Neuron (in vitro differentiated cells): ENCODE measurements around the gene SIRPA.
"Not testable (repeated sequence)": the region's sequence is repeated elsewhere in the genome, so short reads cannot be mapped to it uniquely, and the experiment has no call there.

ENCODE experiments used
- H2AFZ ChIP-seq: one replicate; pipeline ENCODE4 v1.6.1; 2013; ENCODE audit warnings: low read depth, mild to moderate bottlenecking, inconsistent platforms, low read length, moderate library complexity
- H3K27me3 ChIP-seq: one replicate; pipeline ENCODE4 v1.6.1; 2013; ENCODE audit warnings: low read length; ENCODE audit not compliant: insufficient read depth
- H3K36me3 ChIP-seq: one replicate; pipeline ENCODE4 v1.6.1; 2013; ENCODE audit warnings: low read length; ENCODE audit not compliant: insufficient read depth
- H3K4me1 ChIP-seq: one replicate; pipeline ENCODE4 v1.6.1; 2013; ENCODE audit warnings: low read length; ENCODE audit not compliant: insufficient read depth
- H3K4me3 ChIP-seq: 2 replicates; pipeline ENCODE4 v1.5.1; 2013; ENCODE audit warnings: mild to moderate bottlenecking, low read length, moderate library complexity
- H3K9me3 ChIP-seq: one replicate; pipeline ENCODE4 v1.6.1; 2013; ENCODE audit warnings: low read length

Gene SIRPA

DNA sequence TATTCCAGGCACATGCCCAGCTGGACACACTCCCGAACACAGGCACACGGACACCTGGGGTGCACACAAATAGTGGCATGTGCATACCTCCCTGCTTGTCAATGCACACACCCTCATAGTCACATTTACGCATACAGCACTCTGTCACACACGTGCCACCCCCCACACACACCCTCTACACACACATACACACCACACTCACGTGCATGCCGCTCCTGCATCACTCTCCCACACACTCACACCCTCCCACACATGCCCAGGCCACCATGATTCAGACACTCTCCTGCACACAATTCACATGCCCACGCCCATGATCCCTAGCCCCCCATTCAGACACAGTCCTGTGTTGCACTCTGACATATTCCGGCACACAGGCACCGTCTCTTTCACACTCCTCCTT lies 13.0 kb downstream of the SIRPA start:
- no peaks in the 10 kb centered on the region for H3K9me3 ChIP-seq
- no peak overlapping the region for H2AFZ ChIP-seq
- no peak overlapping the region for H3K4me3 ChIP-seq
- no peaks in the 10 kb centered on the region for H3K36me3 ChIP-seq
- H3K4me1 ChIP-seq, result no peaks in the 10 kb centered on the region
- no peaks in the 10 kb centered on the region for H3K27me3 ChIP-seq

DNA sequence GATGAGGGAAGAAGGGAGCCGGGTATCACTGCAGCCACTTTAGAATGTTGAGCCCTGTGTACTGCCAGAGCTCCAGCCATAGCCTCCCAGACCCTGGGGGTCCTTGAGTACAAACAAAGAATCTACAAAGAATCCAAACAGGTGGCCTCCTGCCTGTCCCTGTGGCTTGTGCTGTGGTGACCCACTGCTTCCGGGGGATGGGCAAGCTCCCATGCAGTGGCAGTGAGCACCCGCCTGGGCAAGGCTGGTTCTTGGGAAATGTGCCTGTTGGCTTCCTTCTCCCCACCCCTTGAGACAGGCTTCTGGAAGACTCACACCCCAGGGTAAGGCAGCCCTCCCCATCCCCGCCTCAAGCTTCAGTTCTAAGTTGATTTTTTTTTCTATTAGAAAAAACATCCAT lies 13.9 kb downstream of the SIRPA start:
- H3K4me3 ChIP-seq, result no peak overlapping the region
- H3K9me3 ChIP-seq, result no peaks in the 10 kb centered on the region
- no peaks in the 10 kb centered on the region for H3K36me3 ChIP-seq
- no peak overlapping the region for H2AFZ ChIP-seq
- H3K4me1 ChIP-seq, result no peaks in the 10 kb centered on the region
- H3K27me3 ChIP-seq, result no peaks in the 10 kb centered on the region

GRCh38 chr20:1911536-1911935 lies 16.3 kb downstream of the SIRPA start:
- H3K36me3 ChIP-seq, result no peaks in the 10 kb centered on the region
- no peaks in the 10 kb centered on the region for H3K27me3 ChIP-seq
- H2AFZ ChIP-seq, result no peak overlapping the region
- no peaks in the 10 kb centered on the region for H3K9me3 ChIP-seq
- H3K4me1 ChIP-seq, result no peaks in the 10 kb centered on the region
- no peak overlapping the region for H3K4me3 ChIP-seq

DNA sequence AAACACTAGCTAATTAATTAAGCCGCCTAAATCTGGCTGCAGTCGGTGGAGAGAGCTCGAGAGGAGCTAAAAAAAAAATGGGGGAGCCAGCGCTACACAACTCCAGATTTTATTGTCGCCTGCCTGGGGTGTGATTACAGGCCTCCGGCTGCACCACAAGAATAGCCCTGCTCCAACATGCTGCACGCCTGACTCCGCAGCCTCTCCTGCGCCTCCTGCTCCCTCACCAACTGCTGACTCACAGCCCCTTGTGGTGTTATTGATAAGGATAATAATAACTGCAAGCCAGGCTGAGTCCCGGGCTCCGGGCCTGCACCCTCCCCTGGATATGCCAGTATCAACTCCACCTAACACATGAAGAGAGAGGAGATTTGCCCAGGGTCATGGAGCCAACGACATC lies 16.8 kb downstream of the SIRPA start:
- H3K4me3 ChIP-seq, result no peak overlapping the region
- no peaks in the 10 kb centered on the region for H3K36me3 ChIP-seq
- H3K4me1 ChIP-seq, result no peaks in the 10 kb centered on the region
- H3K9me3 ChIP-seq, result no peaks in the 10 kb centered on the region
- H3K27me3 ChIP-seq, result no peaks in the 10 kb centered on the region
- H2AFZ ChIP-seq, result no peak overlapping the region

- no peak overlapping the region for H3K4me3 ChIP-seq
- no peaks in the 10 kb centered on the region for H3K36me3 ChIP-seq
- no peaks in the 10 kb centered on the region for H3K9me3 ChIP-seq
These were observed 17.4 kb downstream of the SIRPA start for GRCh38 chr20:1912646-1913045.

DNA sequence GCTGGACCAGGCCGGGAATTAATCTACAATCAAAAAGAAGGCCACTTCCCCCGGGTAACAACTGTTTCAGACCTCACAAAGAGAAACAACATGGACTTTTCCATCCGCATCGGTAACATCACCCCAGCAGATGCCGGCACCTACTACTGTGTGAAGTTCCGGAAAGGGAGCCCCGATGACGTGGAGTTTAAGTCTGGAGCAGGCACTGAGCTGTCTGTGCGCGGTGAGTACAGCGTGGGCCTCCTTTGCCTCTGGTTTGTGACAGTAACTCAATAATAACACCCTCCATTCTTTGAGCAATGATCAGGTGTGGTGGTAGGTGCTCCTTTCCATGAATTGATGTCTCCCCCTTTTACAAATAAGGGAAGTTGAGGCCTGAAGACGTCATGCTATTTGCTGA lies 20.0 kb downstream of the SIRPA start:
- H3K9me3 ChIP-seq, H3K27me3 ChIP-seq, H3K4me1 ChIP-seq, H3K36me3 ChIP-seq, H3K4me3 ChIP-seq, H2AFZ ChIP-seq: not testable (repeated sequence)

More at GRCh38 chr20:1912646-1913045, 17.4 kb downstream of the SIRPA start:
- Histone ChIP-seq H2AFZ (no peak overlapping the region), H3K27me3 (no peaks in the 10 kb centered on the region), H3K4me1 (no peaks in the 10 kb centered on the region)

GRCh38 chr20:1915725-1916124 lies 20.5 kb downstream of the SIRPA start:
- H3K9me3 ChIP-seq, result no peaks in the 10 kb centered on the region

DNA sequence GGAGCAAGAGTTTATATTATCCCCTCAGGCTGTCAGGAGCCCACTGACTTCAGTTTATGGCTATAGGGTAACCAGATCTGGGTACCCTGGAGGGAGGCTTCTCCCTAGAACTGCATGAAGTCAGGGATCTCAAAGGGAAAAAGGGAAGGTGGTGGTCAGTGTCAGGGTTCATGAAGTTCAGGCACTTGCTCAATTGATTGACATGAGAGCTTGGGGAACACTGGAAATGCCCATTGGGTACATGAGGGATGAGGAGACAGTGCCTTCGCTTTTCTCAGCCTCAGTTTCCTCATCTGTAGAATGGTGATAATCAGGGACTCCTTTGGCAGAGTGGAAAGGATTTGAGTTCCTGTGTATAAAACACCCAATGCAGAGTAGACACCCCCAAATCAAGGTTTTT lies 22.6 kb downstream of the SIRPA start:
- no peaks in the 10 kb centered on the region for H3K27me3 ChIP-seq
- H3K4me1 ChIP-seq, result no peaks in the 10 kb centered on the region
- no peak overlapping the region for H2AFZ ChIP-seq
- no peak overlapping the region for H3K4me3 ChIP-seq
- H3K36me3 ChIP-seq, result no peaks in the 10 kb centered on the region
- no peaks in the 10 kb centered on the region for H3K9me3 ChIP-seq

More at GRCh38 chr20:1915725-1916124, 20.5 kb downstream of the SIRPA start:
- H3K27me3 ChIP-seq, result no peaks in the 10 kb centered on the region
- no peaks in the 10 kb centered on the region for H3K36me3 ChIP-seq
- no peaks in the 10 kb centered on the region for H3K4me1 ChIP-seq
- no peak overlapping the region for H2AFZ ChIP-seq
- no peak overlapping the region for H3K4me3 ChIP-seq

DNA sequence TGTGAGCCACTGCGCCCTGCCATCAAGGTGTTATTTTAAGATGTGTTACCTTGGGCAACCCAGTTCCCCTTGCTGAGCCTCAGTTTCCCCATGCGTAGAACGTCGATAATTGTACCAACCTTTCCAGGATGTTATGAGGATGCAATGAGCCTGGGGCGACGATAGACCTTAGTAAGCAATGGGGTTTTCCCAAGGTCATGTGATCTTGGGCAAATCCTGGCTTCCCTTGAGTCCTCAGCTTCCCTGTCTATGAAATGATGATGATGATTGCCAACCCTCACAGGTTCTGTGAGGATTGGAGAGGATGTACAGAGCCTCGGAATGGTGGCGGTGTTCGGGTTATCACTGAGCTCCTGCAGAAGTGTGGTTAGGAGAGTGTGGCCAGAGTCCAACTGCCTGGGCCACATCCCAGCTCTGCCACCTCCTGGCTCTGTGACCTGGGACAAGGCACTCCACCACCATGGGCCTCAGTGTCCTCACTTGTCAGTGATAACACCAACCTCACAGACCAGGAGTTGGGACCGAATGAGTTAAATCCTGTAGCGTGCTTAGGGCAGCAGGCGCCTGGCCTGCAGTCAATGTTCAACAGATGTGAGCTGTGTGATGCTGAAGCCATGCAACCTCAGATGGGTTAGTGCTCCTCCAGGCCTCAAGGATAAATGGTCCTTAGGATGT lies 23.4 kb downstream of the SIRPA start:
- no peaks in the 10 kb centered on the region for H3K36me3 ChIP-seq
- no peaks in the 10 kb centered on the region for H3K27me3 ChIP-seq
- no peaks in the 10 kb centered on the region for H3K9me3 ChIP-seq
- no peak overlapping the region for H2AFZ ChIP-seq
- no peaks in the 10 kb centered on the region for H3K4me1 ChIP-seq
- no peak overlapping the region for H3K4me3 ChIP-seq

DNA sequence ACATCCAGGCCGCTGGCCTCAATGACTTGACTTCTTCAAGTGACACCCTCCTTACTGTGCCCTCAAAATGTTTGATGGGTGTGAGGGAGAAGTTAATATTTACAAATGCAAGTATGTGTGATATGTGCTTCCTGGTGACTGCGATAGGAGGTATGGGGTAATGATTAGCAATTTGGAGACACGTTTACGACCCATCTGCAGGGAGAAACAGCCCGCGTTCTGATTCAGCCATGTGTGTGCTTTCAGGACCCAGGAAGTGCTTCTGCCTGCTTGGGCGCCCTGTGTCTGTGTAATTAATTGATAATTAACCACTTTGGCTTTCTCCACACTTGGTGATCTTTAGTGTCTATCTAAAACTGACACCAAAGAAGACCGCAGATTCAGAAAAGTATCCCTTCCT lies 25.0 kb downstream of the SIRPA start:
- no peaks in the 10 kb centered on the region for H3K36me3 ChIP-seq
- no peaks in the 10 kb centered on the region for H3K4me1 ChIP-seq
- no peak overlapping the region for H2AFZ ChIP-seq
- no peaks in the 10 kb centered on the region for H3K27me3 ChIP-seq
- H3K9me3 ChIP-seq, result no peaks in the 10 kb centered on the region
- no peak overlapping the region for H3K4me3 ChIP-seq

GRCh38 chr20:1920826-1921225 lies 25.6 kb downstream of the SIRPA start:
- Histone ChIP-seq H2AFZ (no peak overlapping the region), H3K4me1 (no peaks in the 10 kb centered on the region), H3K4me3 (no peak overlapping the region), H3K9me3 (no peaks in the 10 kb centered on the region), H3K27me3 (no peaks in the 10 kb centered on the region), H3K36me3 (no peaks in the 10 kb centered on the region)

DNA sequence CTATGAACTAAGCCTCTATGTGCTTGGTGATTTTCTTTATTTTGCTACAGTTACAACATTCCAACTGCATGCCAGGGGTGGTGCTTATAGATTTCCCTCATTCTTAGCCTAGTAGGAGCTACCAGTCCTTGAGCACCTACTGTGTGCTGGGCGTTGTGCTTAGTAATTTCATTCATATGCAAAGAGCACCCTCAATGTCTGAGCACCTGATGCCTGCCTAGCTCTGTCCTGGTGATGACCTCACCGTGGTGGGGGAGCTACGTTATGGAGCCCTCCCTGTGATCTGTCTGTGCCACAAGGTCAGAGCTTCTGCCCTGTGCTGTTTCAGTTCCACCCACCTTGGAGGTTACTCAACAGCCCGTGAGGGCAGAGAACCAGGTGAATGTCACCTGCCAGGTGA lies 26.8 kb downstream of the SIRPA start:
- H3K27me3 ChIP-seq, H3K4me3 ChIP-seq, H2AFZ ChIP-seq, H3K4me1 ChIP-seq, H3K9me3 ChIP-seq, H3K36me3 ChIP-seq: not testable (repeated sequence)

DNA sequence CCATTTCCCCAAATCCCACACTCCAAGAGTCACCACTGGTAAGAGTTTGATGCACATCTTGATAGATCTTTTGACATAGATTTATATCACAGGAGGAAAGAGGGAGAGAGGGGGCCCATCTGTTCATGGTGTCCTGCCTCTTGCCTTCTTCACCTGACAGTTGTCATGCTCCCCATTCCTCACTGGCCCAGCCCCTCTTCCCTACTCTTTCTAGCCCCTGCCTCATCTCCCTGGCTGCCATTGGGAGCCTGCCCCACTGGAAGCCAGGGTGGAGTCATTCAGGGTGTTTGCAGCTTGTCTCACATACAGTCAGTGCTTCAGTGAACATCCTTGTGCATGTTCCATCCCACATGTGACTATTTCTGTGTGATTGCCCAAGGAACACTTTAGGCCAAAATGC lies 27.6 kb downstream of the SIRPA start:
- Histone ChIP-seq H3K4me3 (no peak overlapping the region), H3K27me3 (no peaks in the 10 kb centered on the region), H3K4me1 (no peaks in the 10 kb centered on the region), H3K9me3 (no peaks in the 10 kb centered on the region), H3K36me3 (no peaks in the 10 kb centered on the region), H2AFZ (no peak overlapping the region)
